ENCODE results near the gene FGF14. TPM values are rescaled to one million over a fixed set of nuclear protein-coding genes. Genes with fewer than 3 reads are reported as not detected.

Gene FGF14
- total RNA-seq, 1 experiment from 2014 or later = 0.22 TPM

- no peak overlapping the region for H2BK20ac ChIP-seq (ENCODE audit: low read depth, low read length, poor library complexity, severe bottlenecking)
- no peak overlapping the region for H3K14ac ChIP-seq (ENCODE audit: insufficient read depth, low read length)
Observed at GRCh38 chr13:101773062-101773461, 628.8 kb downstream of the FGF14 start.

More at GRCh38 chr13:101773062-101773461, 628.8 kb downstream of the FGF14 start:
- H3K27me3 ChIP-seq (ENCODE audit: insufficient read depth, low read length) = no peaks in the 10 kb centered on the region
- H3K27me3 Mint-ChIP-seq (ENCODE audit: low read depth) = no peaks in the 10 kb centered on the region
- no peak overlapping the region for H2AFZ ChIP-seq (ENCODE audit: low read length)
- H3K36me3 Mint-ChIP-seq (ENCODE audit: insufficient read depth in 1 of 3, low read depth in 3 of 3) = no peaks in the 10 kb centered on the region
- H2BK120ac ChIP-seq (ENCODE audit: low read depth, low read length, poor library complexity, severe bottlenecking) = no peak overlapping the region
- no peak overlapping the region for H3K18ac ChIP-seq (ENCODE audit: insufficient read length, low read depth, low read length)
- no peaks in the 10 kb centered on the region for H3K79me1 ChIP-seq (ENCODE audit: insufficient read depth, low read depth, low read length, poor library complexity, severe bottlenecking)
- DNase-seq = no peak
- no peaks in the 10 kb centered on the region for H3K9me3 Mint-ChIP-seq
- H2BK15ac ChIP-seq (ENCODE audit: low read depth, low read length) = no peak overlapping the region
- no peak overlapping the region for H3K27ac ChIP-seq (ENCODE audit: insufficient read length, low read depth, low read length)
- H4K5ac ChIP-seq (ENCODE audit: insufficient read length, low read depth, low read length) = no peak overlapping the region
- no peak overlapping the region for H2BK5ac ChIP-seq (ENCODE audit: insufficient read length, low read length)
- no peak overlapping the region for H3K4me3 Mint-ChIP-seq
- H4K20me1 ChIP-seq (ENCODE audit: control insufficient read depth, insufficient read depth, insufficient read length) = no peaks in the 10 kb centered on the region
- H4K8ac ChIP-seq (replicated peaks; ENCODE audit: insufficient read length, low read depth, low read length) = no peak overlapping the region
- no peaks in the 10 kb centered on the region for H3K4me1 Mint-ChIP-seq
- no peak overlapping the region for H2BK12ac ChIP-seq (ENCODE audit: insufficient read length, low read depth, low read length)
- no peaks in the 10 kb centered on the region for H3K23me2 ChIP-seq (ENCODE audit: insufficient read length, low read depth, low read length, poor library complexity, severe bottlenecking)
- no peaks in the 10 kb centered on the region for H3K9me3 ChIP-seq (ENCODE audit: control insufficient read depth, low read depth, low read length)
- no peaks in the 10 kb centered on the region for H3K79me2 ChIP-seq (ENCODE audit: insufficient read depth, low read length)
- H3K9ac ChIP-seq (ENCODE audit: extremely low read depth, insufficient read length, low read length) = no peak overlapping the region
- H3K56ac ChIP-seq (ENCODE audit: insufficient read length, low read depth, low read length) = no peak overlapping the region
- H3T11ph ChIP-seq (ENCODE audit: low read length) = no peak overlapping the region
- H3K27ac Mint-ChIP-seq = no peak overlapping the region
- no peak overlapping the region for H2AK5ac ChIP-seq (ENCODE audit: insufficient read length, low read length)
- no CpG with 5 or more reads among the region's 2 CpGs for WGBS (ENCODE audit: extremely low coverage, insufficient read length, low lambda C conversion rate)
- H3K23ac ChIP-seq (ENCODE audit: insufficient read length, low read depth, low read length) = no peak overlapping the region
- no peak overlapping the region for H3K4ac ChIP-seq (ENCODE audit: low read depth, low read length)
- H3K4me1 ChIP-seq (ENCODE audit: insufficient read depth, low read length) = no peaks in the 10 kb centered on the region
- no peak overlapping the region for H3K4me2 ChIP-seq (ENCODE audit: insufficient read depth, insufficient read length, low read length)
- TF ChIP-seq CTCF (conservative IDR thresholded peaks at IDR 0.05) = no peak
- no peak overlapping the region for H4K91ac ChIP-seq (ENCODE audit: insufficient read length, low read depth, low read length)

All from H9 (cell line).